Measurements from ENCODE around the gene KHK. TPM values are rescaled to one million over a fixed set of nuclear protein-coding genes. Genes with fewer than 3 reads are reported as not detected.

Gene KHK
- total and polyA plus RNA-seq, 7 donors = 1.6 to 12.7 (median 3.9) TPM

DNA sequence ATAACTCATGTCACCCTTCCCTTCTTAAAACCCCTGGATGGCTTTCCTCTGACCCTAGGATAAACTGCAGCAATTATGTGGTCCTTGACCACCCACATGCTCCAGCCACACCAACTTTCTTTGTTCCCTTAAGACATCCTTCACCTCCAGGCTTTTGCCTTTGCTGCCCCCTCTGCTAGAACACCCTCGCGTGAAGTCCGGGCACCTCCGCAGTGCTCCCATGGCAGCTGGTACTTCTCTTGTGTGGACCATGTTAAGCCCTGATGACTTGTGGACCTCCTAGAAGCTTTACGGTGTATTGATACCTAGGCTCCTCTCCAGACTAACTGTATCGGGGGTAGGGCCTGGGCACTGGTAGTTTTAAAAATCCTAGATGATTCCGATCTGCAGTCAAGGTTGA is 36.2 kb downstream of the KHK start:
- WGBS, 2 donors = 93% methylated on average over 7 of the region's 7 CpGs
- intact Hi-C loops (cut with DNase I) = no loop called here
- Histone ChIP-seq H3K27me3 (peaks cover 16 to 19% (median 18%) of the 10 kb centered on the region in 3 donors), H3K9me3 (no peaks in the 10 kb centered on the region), H3K4me1 (peaks cover 0 to 23% (median 13%) of the 10 kb centered on the region in 4 donors), H3K36me3 (no peaks in the 10 kb centered on the region), H3K27ac (no peak overlapping the region), H3K4me3 (peak overlapping the region in 1 of 4 donors; percentile 52)
- peak; percentile 59 for DNase-seq
- TF ChIP-seq EP300 (IDR thresholded peaks at IDR 0.05) = no peak
- TF ChIP-seq, protein P1, sequence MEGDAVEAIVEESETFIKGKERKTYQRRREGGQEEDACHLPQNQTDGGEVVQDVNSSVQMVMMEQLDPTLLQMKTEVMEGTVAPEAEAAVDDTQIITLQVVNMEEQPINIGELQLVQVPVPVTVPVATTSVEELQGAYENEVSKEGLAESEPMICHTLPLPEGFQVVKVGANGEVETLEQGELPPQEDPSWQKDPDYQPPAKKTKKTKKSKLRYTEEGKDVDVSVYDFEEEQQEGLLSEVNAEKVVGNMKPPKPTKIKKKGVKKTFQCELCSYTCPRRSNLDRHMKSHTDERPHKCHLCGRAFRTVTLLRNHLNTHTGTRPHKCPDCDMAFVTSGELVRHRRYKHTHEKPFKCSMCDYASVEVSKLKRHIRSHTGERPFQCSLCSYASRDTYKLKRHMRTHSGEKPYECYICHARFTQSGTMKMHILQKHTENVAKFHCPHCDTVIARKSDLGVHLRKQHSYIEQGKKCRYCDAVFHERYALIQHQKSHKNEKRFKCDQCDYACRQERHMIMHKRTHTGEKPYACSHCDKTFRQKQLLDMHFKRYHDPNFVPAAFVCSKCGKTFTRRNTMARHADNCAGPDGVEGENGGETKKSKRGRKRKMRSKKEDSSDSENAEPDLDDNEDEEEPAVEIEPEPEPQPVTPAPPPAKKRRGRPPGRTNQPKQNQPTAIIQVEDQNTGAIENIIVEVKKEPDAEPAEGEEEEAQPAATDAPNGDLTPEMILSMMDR (IDR thresholded peaks at IDR 0.05) = no peak
- no peak for TF ChIP-seq POLR2A (IDR thresholded peaks at IDR 0.05)
- TF ChIP-seq POLR2AphosphoS5 (IDR thresholded peaks at IDR 0.05) = no peak

- peaks cover 8 to 12% (median 10%) of the 10 kb centered on the region in 3 donors for H3K27me3 ChIP-seq
- 5 to 7% methylated on average over 47 of the region's 47 CpGs for WGBS, 2 donors
- intact Hi-C loops (cut with DNase I) = no loop called here
- TF ChIP-seq POLR2A (IDR thresholded peaks at IDR 0.05) (no peak), POLR2AphosphoS5 (IDR thresholded peaks at IDR 0.05) (no peak), EP300 (IDR thresholded peaks at IDR 0.05) (no peak)
- TF ChIP-seq, protein P1 (IDR thresholded peaks at IDR 0.05) = no peak
- H3K27ac ChIP-seq = peak within 1 kb of the TSS; percentile 4 to 43 (median 36)
- DNase-seq = peak; percentile 79
- no peaks in the 10 kb centered on the region for H3K36me3 ChIP-seq
- H3K4me3 ChIP-seq = peak within 1 kb of the TSS; percentile 27 to 63 (median 54)
- peaks cover 0 to 18% (median 10%) of the 10 kb centered on the region in 4 donors for H3K4me1 ChIP-seq
- H3K9me3 ChIP-seq = no peaks in the 10 kb centered on the region
Observed at GRCh38 chr2:27123302-27124150, 37.0 kb downstream of the KHK start, which contains the start of gene ABHD1. TSS of gene ABHD1 (plus strand) at chr2:27123815. CDS start at chr2:27123949, 134 bp downstream.

DNA sequence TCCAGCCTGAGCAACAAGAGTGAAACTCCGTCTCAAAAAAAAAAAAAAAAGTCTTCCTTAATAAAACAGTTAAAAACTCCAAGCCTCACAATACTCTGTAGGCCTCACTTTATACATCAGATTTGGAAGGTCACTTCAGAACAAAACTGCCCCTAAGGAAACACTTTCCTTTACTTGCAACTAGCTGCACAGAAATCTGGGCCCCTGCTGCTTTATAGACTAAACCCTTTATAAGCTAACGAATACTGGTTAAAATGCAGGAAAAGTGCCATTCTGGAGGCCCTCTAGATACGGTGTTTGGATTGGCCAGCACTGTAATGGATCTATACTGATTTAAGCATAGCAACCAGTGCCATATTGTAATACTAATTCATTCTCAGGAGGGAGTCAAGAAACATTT is 38.5 kb downstream of the KHK start:
- intact Hi-C loops (cut with DNase I) = no loop called here

DNA sequence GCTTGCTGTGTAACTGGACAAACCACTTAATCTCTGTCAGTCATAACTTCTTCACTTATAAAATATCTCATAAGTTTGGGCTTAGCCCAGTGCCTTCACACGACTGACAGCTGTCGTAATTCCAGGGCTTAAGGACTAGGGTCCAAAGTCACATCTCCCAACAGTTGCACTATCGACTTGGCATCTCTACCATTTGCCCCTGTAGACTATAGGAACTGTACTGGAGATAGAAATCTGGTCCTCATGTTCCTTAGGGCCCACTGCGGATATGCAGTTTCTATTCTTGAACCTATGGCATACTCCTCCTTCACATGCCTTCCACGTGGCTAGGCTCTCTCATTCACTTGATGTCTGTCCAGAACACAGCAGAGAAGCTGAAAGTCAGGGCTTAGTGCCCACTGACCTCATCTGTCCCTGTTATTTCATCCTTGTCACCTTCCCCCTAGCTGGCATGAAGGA is 39.7 kb downstream of the KHK start:
- Histone ChIP-seq H3K9me3 (no peaks in the 10 kb centered on the region), H3K4me3 (no peak overlapping the region), H3K27ac (no peak overlapping the region), H3K36me3 (peaks cover 0 to 17% (median 12%) of the 10 kb centered on the region in 4 donors), H3K27me3 (no peaks in the 10 kb centered on the region), H3K4me1 (peaks cover 0 to 11% (median 3%) of the 10 kb centered on the region in 4 donors)
- intact Hi-C loops (cut with DNase I) = no loop called here
- DNase-seq = peak; percentile 19
- 36 to 62% methylated on average over 5 of the region's 5 CpGs for WGBS, 2 donors
- TF ChIP-seq EP300 (IDR thresholded peaks at IDR 0.05) = no peak
- no peak for TF ChIP-seq POLR2AphosphoS5 (IDR thresholded peaks at IDR 0.05)
- no peak for TF ChIP-seq POLR2A (IDR thresholded peaks at IDR 0.05)
- TF ChIP-seq, protein P1 (IDR thresholded peaks at IDR 0.05) = no peak

More for the DNA sequence above, 38.5 kb downstream of the KHK start:
- Histone ChIP-seq H3K27me3 (no peaks in the 10 kb centered on the region), H3K4me1 (peaks cover 0 to 11% (median 3%) of the 10 kb centered on the region in 4 donors), H3K36me3 (peaks cover 0 to 5% (median 1%) of the 10 kb centered on the region in 4 donors), H3K27ac (no peak overlapping the region), H3K9me3 (no peaks in the 10 kb centered on the region), H3K4me3 (no peak overlapping the region)
- DNase-seq = no peak
- TF ChIP-seq, protein P1 (IDR thresholded peaks at IDR 0.05) = no peak
- TF ChIP-seq EP300 (IDR thresholded peaks at IDR 0.05) (no peak), POLR2A (IDR thresholded peaks at IDR 0.05) (no peak), POLR2AphosphoS5 (IDR thresholded peaks at IDR 0.05) (no peak)
- 92 to 93% methylated on average over 3 of the region's 3 CpGs for WGBS, 2 donors
